A673 (cell line): ENCODE results near the gene COL9A1. TPM values are rescaled to one million over a fixed set of nuclear protein-coding genes. Genes with fewer than 3 reads are reported as not detected.

Experiments
- BruUV-seq: library from RNA; stranded (reverse); fragments of 400-500 nt; replicated peaks from 2 replicates; lab custom pipeline; 2021; lab: Mats Ljungman, UMichigan
- CTCF ChIA-PET: fragments of 300-600 bp; sonication (Branson Sonifier 250); formaldehyde crosslinking; loops from one replicate; lab custom pipeline; 2022; ENCODE audit warnings: antibody characterized with exemption; lab: Charles Lee
- POLR2A ChIA-PET: fragments of 300-600 bp; sonication (Branson Sonifier 250); formaldehyde crosslinking; loops from one replicate; lab custom pipeline; 2022; ENCODE audit warnings: antibody characterized with exemption; ENCODE audit not compliant: low non-redundant PET; lab: Charles Lee
- DNase-seq: peaks from one replicate; pipeline ENCODE4 v3.0.0-alpha.2; 2015; ENCODE audit warnings: low spot score
- H3K27ac ChIP-seq: fragments of 200-600 bp; sonication (generic); 2 replicates; pipeline ENCODE4 v1.5.1; 2016; ENCODE audit warnings: mixed run types, low read depth, mild to moderate bottlenecking, mixed read lengths, antibody characterized with exemption, low read length; ENCODE audit not compliant: poor library complexity, severe bottlenecking
- H3K27me3 ChIP-seq: fragments of 200-600 bp; sonication (generic); replicated peaks from 2 replicates; pipeline ENCODE4 v1.6.1; 2017; ENCODE audit warnings: mixed run types, low read depth, mild to moderate bottlenecking, mixed read lengths, antibody characterized with exemption, low read length; ENCODE audit not compliant: insufficient read depth, poor library complexity
- H3K36me3 ChIP-seq: fragments of 200-600 bp; sonication (generic); 2 replicates; pipeline ENCODE4 v1.6.1; 2016; ENCODE audit warnings: mixed run types, mild to moderate bottlenecking, mixed read lengths, antibody characterized with exemption, low read length; ENCODE audit not compliant: insufficient read depth, poor library complexity, severe bottlenecking
- H3K4me1 ChIP-seq: fragments of 200-600 bp; sonication (generic); 2 replicates; pipeline ENCODE4 v1.6.1; 2017; ENCODE audit warnings: mixed run types, mild to moderate bottlenecking, mixed read lengths, antibody characterized with exemption, low read length; ENCODE audit not compliant: insufficient read depth, poor library complexity, severe bottlenecking
- H3K4me3 ChIP-seq: fragments of 200-600 bp; sonication (generic); 2 replicates; pipeline ENCODE4 v1.5.1; 2016; ENCODE audit warnings: low read depth, mixed run types, mild to moderate bottlenecking, mixed read lengths, low read length; ENCODE audit not compliant: poor library complexity, severe bottlenecking
- H3K9me3 ChIP-seq: fragments of 200-600 bp; sonication (generic); 2 replicates; pipeline ENCODE4 v1.6.1; 2016; ENCODE audit warnings: mixed run types, low read depth, mild to moderate bottlenecking, mixed read lengths, antibody characterized with exemption, low read length; ENCODE audit not compliant: poor library complexity, severe bottlenecking
- CTCF ChIP-seq: fragments of 300-800, 200-600 bp; sonication (generic); conservative IDR thresholded peaks from 2 replicates; pipeline ENCODE4 v1.5.1; 2017; ENCODE audit warnings: low read depth, mild to moderate bottlenecking, antibody characterized with exemption, low read length, moderate library complexity, mixed read lengths
- EZH2 ChIP-seq: fragments of 200-600 bp; sonication (generic); IDR thresholded peaks from 2 replicates; pipeline ENCODE4 v1.6.1; 2017; ENCODE audit warnings: borderline replicate concordance, low read depth, mild to moderate bottlenecking, mixed read lengths, antibody characterized with exemption, low read length; ENCODE audit not compliant: poor library complexity, severe bottlenecking
- intact Hi-C: fragments of 100-400 bp; cut with micrococcal nuclease; formaldehyde crosslinking; loops from one replicate; pipeline ENCODE4 v1.10.0; 2022; ENCODE audit not compliant: unreplicated experiment
- total RNA-seq: library from RNA; stranded (reverse); gene quantifications from 2 replicates; pipeline ENCODE4 v1.2.3, GENCODE V29; 2021

The COL9A1 gene
- total RNA-seq, 1 experiment from 2014 or later = not detected

DNA sequence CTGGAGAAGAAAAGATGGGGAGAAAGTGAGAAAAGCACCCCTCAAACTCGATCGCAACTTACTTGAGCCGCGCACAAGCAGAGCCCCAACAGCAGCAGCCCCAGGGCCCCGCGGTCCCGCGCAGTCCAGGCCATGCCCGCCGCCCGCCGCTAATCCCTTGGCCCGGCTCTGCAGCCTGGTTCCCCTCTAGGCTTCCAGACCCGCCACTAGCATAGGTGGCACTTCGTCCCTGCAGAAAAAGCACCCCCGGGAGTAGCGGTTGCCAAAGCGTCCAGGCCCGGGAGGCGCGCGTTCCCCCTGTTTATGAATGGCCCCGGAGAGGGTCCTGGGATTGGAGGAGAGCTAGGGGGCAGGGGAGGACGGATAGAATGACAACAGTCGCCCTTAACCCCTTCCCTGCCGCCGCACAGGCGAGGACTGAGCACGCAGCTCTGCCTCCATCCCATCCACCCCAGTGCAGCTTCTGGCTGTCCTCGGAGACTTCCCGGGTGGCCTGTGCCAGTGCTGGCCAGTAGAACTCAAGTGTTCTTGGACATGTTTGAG lies 19.9 kb downstream of the COL9A1 start:
- intact Hi-C loops = no loop called here
- BruUV-seq = no TSS peak
- H3K27ac ChIP-seq = no peak overlapping the region
- POLR2A ChIA-PET = no interaction called here
- peaks cover 53% of the 10 kb centered on the region for H3K27me3 ChIP-seq
- H3K9me3 ChIP-seq = no peaks in the 10 kb centered on the region
- TF ChIP-seq EZH2 (no peak), CTCF (no peak)
- H3K4me1 ChIP-seq = no peaks in the 10 kb centered on the region
- no peaks in the 10 kb centered on the region for H3K36me3 ChIP-seq
- CTCF ChIA-PET = no interaction called here
- DNase-seq = no peak
- H3K4me3 ChIP-seq = no peak overlapping the region

DNA sequence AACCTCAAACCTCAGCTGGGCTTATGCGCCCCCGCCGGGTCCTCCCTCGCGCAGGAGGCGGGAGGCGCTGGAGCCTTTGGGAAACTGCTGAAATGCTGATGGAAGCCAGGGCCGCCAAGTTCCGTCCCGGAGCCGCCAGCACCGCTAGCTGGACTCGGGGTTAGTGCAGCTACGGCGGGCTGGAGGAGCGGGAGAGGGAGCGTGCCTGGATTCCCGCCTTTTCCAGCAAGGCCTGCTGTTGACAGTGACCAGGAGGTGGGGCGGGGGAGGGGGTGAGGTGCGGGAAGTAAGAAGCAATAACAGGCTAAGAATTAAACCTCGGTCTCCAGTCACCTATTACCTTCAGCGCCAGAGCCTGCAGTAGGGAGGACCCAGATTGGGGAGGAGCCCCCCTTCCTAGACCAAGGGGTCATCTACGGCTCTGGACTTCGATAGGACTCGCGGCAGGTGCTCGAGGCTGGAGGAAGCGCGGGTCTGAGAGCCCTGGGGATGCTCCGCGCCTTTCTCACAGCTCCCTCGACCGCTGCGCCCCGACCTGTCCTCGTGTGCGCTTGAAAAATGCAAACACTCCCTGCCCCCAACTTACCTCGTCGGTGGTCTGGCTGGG lies 20.5 kb downstream of the COL9A1 start:
- H3K36me3 ChIP-seq = no peaks in the 10 kb centered on the region
- H3K9me3 ChIP-seq = no peaks in the 10 kb centered on the region
- no peak overlapping the region for H3K4me3 ChIP-seq
- intact Hi-C loops = no loop called here
- H3K27ac ChIP-seq = no peak overlapping the region
- H3K4me1 ChIP-seq = peaks cover 5% of the 10 kb centered on the region
- no peak for DNase-seq
- no TSS peak for BruUV-seq
- H3K27me3 ChIP-seq = peaks cover 53% of the 10 kb centered on the region
- TF ChIP-seq EZH2 = no peak
- no peak for TF ChIP-seq CTCF
- POLR2A ChIA-PET = no interaction called here
- CTCF ChIA-PET = no interaction called here

- POLR2A ChIA-PET = no interaction called here
- intact Hi-C loops = no loop called here
These were observed 21.0 kb downstream of the COL9A1 start for GRCh38 chr6:70281923-70282311.

More at GRCh38 chr6:70281923-70282311, 21.0 kb downstream of the COL9A1 start:
- no peak for TF ChIP-seq EZH2
- no peak overlapping the region for H3K4me3 ChIP-seq
- BruUV-seq = no TSS peak
- no peaks in the 10 kb centered on the region for H3K9me3 ChIP-seq
- CTCF ChIA-PET = no interaction called here
- no peak overlapping the region for H3K27ac ChIP-seq
- peaks cover 8% of the 10 kb centered on the region for H3K4me1 ChIP-seq
- H3K27me3 ChIP-seq = peaks cover 53% of the 10 kb centered on the region
- H3K36me3 ChIP-seq = no peaks in the 10 kb centered on the region
- no peak for DNase-seq
